Osteocyte (in vitro differentiated cells): ENCODE results near the gene EML5. TPM values are rescaled to one million over a fixed set of nuclear protein-coding genes. Genes with fewer than 3 reads are reported as not detected.
"Not testable (repeated sequence)": the region's sequence is repeated elsewhere in the genome, so short reads cannot be mapped to it uniquely, and the experiment has no call there.

ENCODE experiments used
- DNase-seq: peaks from one replicate; pipeline ENCODE4 v3.0.0; 2021; ENCODE audit warnings: mixed read lengths; ENCODE audit not compliant: unreplicated experiment; ENCODE audit errors: extremely low spot score
- H3K27ac Mint-ChIP-seq: one replicate; pipeline ENCODE4 v1.8.0; 2021; ENCODE audit warnings: mild to moderate bottlenecking, mixed read lengths; ENCODE audit not compliant: unreplicated experiment
- H3K27me3 Mint-ChIP-seq: one replicate; pipeline ENCODE4 v1.8.0; 2021; ENCODE audit warnings: mixed read lengths; ENCODE audit not compliant: unreplicated experiment
- H3K36me3 Mint-ChIP-seq: one replicate; pipeline ENCODE4 v1.8.0; 2021; ENCODE audit warnings: mixed read lengths; ENCODE audit not compliant: unreplicated experiment
- H3K4me1 Mint-ChIP-seq: one replicate; pipeline ENCODE4 v1.8.0; 2021; ENCODE audit warnings: mixed read lengths; ENCODE audit not compliant: unreplicated experiment
- H3K4me3 Mint-ChIP-seq: one replicate; pipeline ENCODE4 v1.8.0; 2021; ENCODE audit warnings: mild to moderate bottlenecking, moderate library complexity, mixed read lengths; ENCODE audit not compliant: unreplicated experiment
- H3K9me3 Mint-ChIP-seq: one replicate; pipeline ENCODE4 v1.8.0; 2021; ENCODE audit warnings: mixed read lengths; ENCODE audit not compliant: unreplicated experiment
- CTCF ChIP-seq: fragments of 200-600 bp; sonication (generic); IDR thresholded peaks from 2 replicates; pipeline ENCODE4 v1.5.0; 2021; ENCODE audit warnings: antibody characterized with exemption, mild to moderate bottlenecking, moderate library complexity
- total RNA-seq: library from RNA; stranded (reverse); gene quantifications from 2 replicates; pipeline ENCODE4 v1.2.1, GENCODE V29; 2021

The EML5 gene
- total RNA-seq, 1 donor from 2014 or later = 0.19 TPM

GRCh38 chr14:88793259-88793625, 489 bp upstream of the EML5 start:
- no peaks in the 10 kb centered on the region for H3K36me3 Mint-ChIP-seq
- no peak overlapping the region for H3K27ac Mint-ChIP-seq
- peaks cover 3% of the 10 kb centered on the region for H3K4me1 Mint-ChIP-seq
- no peak for DNase-seq
- TF ChIP-seq CTCF = no peak
- H3K27me3 Mint-ChIP-seq = peaks cover 48% of the 10 kb centered on the region
- no peaks in the 10 kb centered on the region for H3K9me3 Mint-ChIP-seq
- H3K4me3 Mint-ChIP-seq = peak overlapping the region; percentile 70

DNA sequence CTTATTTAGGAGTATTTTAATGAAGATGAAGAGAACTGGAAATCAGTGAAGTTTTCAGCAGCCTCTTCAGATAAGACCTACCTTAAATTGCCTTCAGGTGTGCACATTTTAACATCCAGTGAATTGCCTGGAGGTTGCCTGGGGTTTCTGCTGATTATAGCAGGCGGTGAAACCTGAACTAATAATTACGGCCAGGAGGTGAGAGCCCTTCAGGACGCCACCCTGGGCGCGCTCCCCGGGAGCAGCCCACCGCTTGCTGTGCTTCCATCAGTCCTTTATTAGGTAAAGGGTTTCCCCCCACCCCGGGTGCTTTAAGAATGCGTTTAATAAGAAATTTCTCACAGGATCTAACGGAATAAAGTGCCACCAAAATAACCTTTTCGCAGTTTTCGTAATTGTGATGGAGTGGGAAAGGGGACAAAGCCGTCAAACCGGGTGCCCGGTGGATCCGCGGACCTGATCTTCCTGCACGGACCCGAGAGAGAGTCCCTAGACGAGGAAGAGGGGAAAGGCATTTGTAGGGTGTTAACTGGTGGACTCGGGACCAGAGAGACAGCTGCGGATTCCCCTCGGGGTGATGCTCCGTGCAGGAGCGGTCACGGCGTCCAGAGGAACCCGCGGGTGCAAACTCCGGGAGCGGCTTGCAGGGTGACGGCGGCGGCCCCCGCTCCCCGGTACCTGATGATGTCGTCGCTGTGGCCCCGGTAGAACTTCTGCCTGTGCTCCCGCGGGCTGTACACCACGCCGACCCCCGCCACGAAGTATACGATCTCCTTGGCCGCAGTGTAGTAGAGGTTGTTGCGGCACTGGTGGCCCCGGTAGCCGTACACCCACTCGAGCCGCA, 902 bp downstream of the EML5 start:
- peak overlapping the region; percentile 72 for H3K4me3 Mint-ChIP-seq
- no peak overlapping the region for H3K27ac Mint-ChIP-seq
- peaks cover 51% of the 10 kb centered on the region for H3K27me3 Mint-ChIP-seq
- H3K4me1 Mint-ChIP-seq = peaks cover 3% of the 10 kb centered on the region
- H3K9me3 Mint-ChIP-seq = no peaks in the 10 kb centered on the region
- H3K36me3 Mint-ChIP-seq = no peaks in the 10 kb centered on the region
- no peak for TF ChIP-seq CTCF
- no peak for DNase-seq

DNA sequence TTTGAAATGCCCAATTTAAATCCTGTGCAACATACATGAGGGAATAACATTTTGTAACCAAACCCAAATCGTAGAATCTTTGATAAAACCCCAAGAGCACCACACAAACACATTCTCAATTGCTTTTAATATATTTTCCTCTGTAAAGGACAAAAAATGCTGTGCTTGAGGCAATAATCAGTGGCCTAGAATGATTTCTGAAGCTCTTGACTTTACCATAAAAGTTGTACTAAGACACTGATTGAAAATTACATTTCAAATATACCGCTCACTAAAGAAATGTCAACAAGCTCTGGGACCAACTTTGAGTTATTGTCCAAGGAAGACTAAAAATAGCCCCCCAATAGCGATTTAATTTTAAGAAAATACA, 1.5 kb downstream of the EML5 start:
- Mint-ChIP-seq H3K27me3 (peaks cover 55% of the 10 kb centered on the region), H3K4me3 (no peak overlapping the region), H3K27ac (no peak overlapping the region), H3K36me3 (no peaks in the 10 kb centered on the region), H3K4me1 (peaks cover 3% of the 10 kb centered on the region), H3K9me3 (no peaks in the 10 kb centered on the region)
- TF ChIP-seq CTCF = no peak
- no peak for DNase-seq

GRCh38 chr14:88790501-88791251, 2.1 kb downstream of the EML5 start:
- Mint-ChIP-seq H3K4me3 (no peak overlapping the region), H3K4me1 (peaks cover 3% of the 10 kb centered on the region), H3K27me3 (peaks cover 59% of the 10 kb centered on the region), H3K36me3 (no peaks in the 10 kb centered on the region), H3K27ac (no peak overlapping the region), H3K9me3 (no peaks in the 10 kb centered on the region)
- TF ChIP-seq CTCF = no peak
- no peak for DNase-seq

DNA sequence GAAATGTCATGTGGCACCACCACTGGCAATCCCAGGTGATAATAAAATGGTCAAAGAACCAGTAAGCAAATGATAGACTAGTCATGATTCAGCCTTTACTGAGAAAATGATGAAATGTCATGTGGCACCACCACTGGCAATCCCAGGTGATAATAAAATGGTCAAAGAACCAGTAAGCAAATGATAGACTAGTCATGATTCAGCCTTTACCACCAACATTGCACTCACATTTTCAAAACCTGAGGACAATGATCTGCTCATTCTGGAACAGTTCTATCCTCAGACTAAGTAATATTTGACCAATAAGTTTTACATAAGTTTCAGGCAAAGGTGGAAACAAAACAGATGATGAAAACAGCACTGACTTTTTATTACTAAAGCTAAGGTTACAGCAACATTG, 3.2 kb downstream of the EML5 start:
- DNase-seq, H3K9me3 Mint-ChIP-seq, H3K36me3 Mint-ChIP-seq, H3K4me3 Mint-ChIP-seq, H3K4me1 Mint-ChIP-seq, H3K27ac Mint-ChIP-seq: not testable (repeated sequence)
- H3K27me3 Mint-ChIP-seq = peaks cover 61% of the 10 kb centered on the region
